HepG2 (cell line): ENCODE results near the gene FBRSL1. TPM values are rescaled to one million over a fixed set of nuclear protein-coding genes. Genes with fewer than 3 reads are reported as not detected.

Experiments used
- ATAC-seq: fragments of 200-7000 bp; cut with Tn5 transposase; 3 replicates; pipeline ENCODE4 v1.9.1; 2020; ENCODE audit warnings: mild to moderate bottlenecking, moderate library complexity
- BruUV-seq: library from RNA; stranded (reverse); fragments of 400-500 nt; replicated peaks from 2 replicates; lab custom pipeline; 2021; lab: Mats Ljungman, UMichigan
- CTCF ChIA-PET: fragments of 300-600 bp; formaldehyde crosslinking; extraction: SDS; loops from one replicate; lab custom pipeline; 2021; ENCODE audit warnings: low total read pairs, inconsistent platforms, low intra/inter-chr PET ratio; lab: Yijun Ruan, JAX
- POLR2A ChIA-PET: fragments of 350-600 bp; sonication (Branson Sonifier 250); formaldehyde crosslinking; loops from one replicate; lab custom pipeline; 2020; ENCODE audit warnings: antibody characterized with exemption, inconsistent platforms; lab: Yijun Ruan, JAX
- DNase-seq: peaks from one replicate; pipeline ENCODE4 v3.0.0-alpha.2; 2015; ENCODE audit warnings: low spot score
- FAIRE-seq: peaks from 3 replicates; lab custom pipeline; 2011; peaks lifted over from hg19 to GRCh38; lab: Jason Lieb, UNC
- H2AFZ ChIP-seq: one replicate; pipeline ENCODE4 v1.6.1; 2011; ENCODE audit warnings: low read length, inconsistent platforms
- H3K27ac ChIP-seq: fragments of 300-600 bp; 3 replicates; pipeline ENCODE4 v1.8.0; 2011; ENCODE audit warnings: mixed run types, mild to moderate bottlenecking, mixed read lengths, low read length, inconsistent platforms; ENCODE audit not compliant: insufficient read depth; ENCODE audit errors: extremely low read length
- H3K27me3 ChIP-seq, 2 experiments: fragments of 200-600 bp in 1 of 2; 2 replicates in 1 of 2; 3 replicates in 1 of 2; pipeline versions ENCODE4 v1.6.0 to v1.8.0; 2011; ENCODE audit warnings: low read length in 2 of 2, mild to moderate bottlenecking in 2 of 2, moderate library complexity in 2 of 2, inconsistent platforms in 1 of 2; ENCODE audit not compliant: insufficient read depth in 2 of 2, control insufficient read depth in 1 of 2
- H3K36me3 ChIP-seq, 2 experiments: fragments of 200-600 bp in 1 of 2; replicated peaks in 1 of 2; 2 replicates in 1 of 2; 3 replicates in 1 of 2; pipeline versions ENCODE4 v1.5.1 to v1.8.0; 2011; ENCODE audit warnings: low read length in 2 of 2, inconsistent platforms in 1 of 2; ENCODE audit not compliant: insufficient read depth in 2 of 2, control insufficient read depth in 1 of 2
- H3K4me1 ChIP-seq: 2 replicates; pipeline ENCODE4 v1.5.1; 2012; ENCODE audit warnings: low read length, inconsistent platforms; ENCODE audit not compliant: insufficient read depth
- H3K4me2 ChIP-seq: 2 replicates; pipeline ENCODE4 v1.6.0; 2011; ENCODE audit warnings: low read depth, low read length, inconsistent platforms
- H3K4me3 ChIP-seq, 3 experiments: fragments of 200-600 bp in 1 of 3; sonication (generic), shearing (Covaris generic) in 1 of 3; replicated peaks in 1 of 3; 2 replicates each; pipeline ENCODE4 v1.5.1; 2011 to 2016; ENCODE audit warnings: low read length in 3 of 3, inconsistent platforms in 2 of 3, low read depth in 2 of 3, mild to moderate bottlenecking in 2 of 3, control low read depth in 1 of 3, mixed read lengths in 1 of 3; ENCODE audit not compliant: insufficient read depth in 1 of 3
- H3K79me2 ChIP-seq: one replicate; pipeline ENCODE4 v1.6.1; 2011; ENCODE audit warnings: low read length, inconsistent platforms; ENCODE audit not compliant: insufficient read depth
- H3K9ac ChIP-seq: 2 replicates; pipeline ENCODE4 v1.6.0; 2011; ENCODE audit warnings: mild to moderate bottlenecking, low read depth, low read length, inconsistent platforms; ENCODE audit not compliant: insufficient read depth
- H3K9me3 ChIP-seq: 2 replicates; pipeline ENCODE4 v1.5.1; 2012; ENCODE audit warnings: mild to moderate bottlenecking, low read length
- H4K20me1 ChIP-seq: 2 replicates; pipeline ENCODE4 v1.6.0; 2011; ENCODE audit warnings: inconsistent platforms, mild to moderate bottlenecking, low read length, moderate library complexity; ENCODE audit not compliant: insufficient read depth
- BCL6 ChIP-seq: IDR thresholded peaks from 2 replicates; pipeline ENCODE4 v1.6.1; 2016; ENCODE audit warnings: missing genetic modification reagents, missing compliant biosample characterization
- MZF1 ChIP-seq: sonication (generic); formaldehyde crosslinking; IDR thresholded peaks from 2 replicates; pipeline ENCODE4 v1.8.1; 2023; ENCODE audit warnings: mild to moderate bottlenecking, missing genetic modification reagents, borderline replicate concordance
- RBM22 ChIP-seq: fragments of 200-400 bp; formaldehyde crosslinking; optimal IDR thresholded peaks from 2 replicates; pipeline ENCODE3; 2017; ENCODE audit warnings: mild to moderate bottlenecking, low read length, moderate library complexity
- REXO4 ChIP-seq: sonication (generic); formaldehyde crosslinking; IDR thresholded peaks from 2 replicates; pipeline ENCODE4 v1.8.0; 2022; ENCODE audit warnings: missing genetic modification reagents, mild to moderate bottlenecking, borderline replicate concordance
- SIX4 ChIP-seq: sonication (generic); formaldehyde crosslinking; IDR thresholded peaks from 2 replicates; pipeline ENCODE4 v1.4.0; 2020; ENCODE audit warnings: missing genetic modification reagents
- SP1 ChIP-seq, 2 experiments: fragments of 450-650 bp in 1 of 2; sonication (generic) in 1 of 2; formaldehyde crosslinking in 1 of 2; IDR thresholded peaks; 2 replicates each; pipeline versions ENCODE4 v1.4.0 to v1.6.1; 2016 to 2020; ENCODE audit warnings: missing genetic modification reagents in 1 of 2
- SRSF4 ChIP-seq: fragments of 200-400 bp; formaldehyde crosslinking; IDR thresholded peaks from one replicate; pipeline ENCODE4 v1.6.1; 2018; ENCODE audit warnings: mild to moderate bottlenecking, low read depth, low read length, moderate library complexity; ENCODE audit not compliant: poor library complexity, severe bottlenecking
- ZNF124 ChIP-seq: sonication (generic); formaldehyde crosslinking; IDR thresholded peaks from 2 replicates; pipeline ENCODE4 v1.4.0; 2020; ENCODE audit warnings: missing genetic modification reagents
- ZNF44 ChIP-seq: sonication (generic); formaldehyde crosslinking; IDR thresholded peaks from 2 replicates; pipeline ENCODE4 v1.5.1; 2020; ENCODE audit warnings: mild to moderate bottlenecking, missing genetic modification reagents
- ZNF552 ChIP-seq: sonication (generic); formaldehyde crosslinking; IDR thresholded peaks from 2 replicates; pipeline ENCODE4 v1.9.0; 2022; ENCODE audit warnings: missing genetic modification reagents, mild to moderate bottlenecking, borderline replicate concordance
- ZNF562 ChIP-seq: sonication (generic); formaldehyde crosslinking; IDR thresholded peaks from 2 replicates; pipeline ENCODE4 v1.8.0; 2022; ENCODE audit warnings: missing genetic modification reagents, borderline replicate concordance
- ZNF607 ChIP-seq: sonication (generic); formaldehyde crosslinking; IDR thresholded peaks from 2 replicates; pipeline ENCODE4 v1.5.1; 2020; ENCODE audit warnings: missing genetic modification reagents, mild to moderate bottlenecking, borderline replicate concordance
- ZNF768 ChIP-seq: sonication (generic); formaldehyde crosslinking; IDR thresholded peaks from 2 replicates; pipeline ENCODE4 v1.4.0; 2020; ENCODE audit warnings: missing genetic modification reagents
- ZSCAN21 ChIP-seq: sonication (generic); formaldehyde crosslinking; IDR thresholded peaks from 2 replicates; pipeline ENCODE4 v1.8.0; 2022; ENCODE audit warnings: mild to moderate bottlenecking, missing genetic modification reagents, moderate library complexity, borderline replicate concordance
- WGBS: methylation state at CpG from one replicate; pipeline ENCODE4 v1.1.6; 2017; ENCODE audit warnings: low lambda C conversion rate; 5-methylcytosine and 5-hydroxymethylcytosine counted together
- in situ Hi-C: cut with HindIII; loops from 2 replicates; pipeline ENCODE4 v1.10.0; 2017; ENCODE audit warnings: low pct_unique_long_range_greater_than_20kb; ENCODE audit not compliant: extremely low pct_ligation_motif_present
- intact Hi-C: fragments of 100-400 bp; cut with micrococcal nuclease; formaldehyde crosslinking; loops from one replicate; pipeline ENCODE4 v1.10.0; 2022; ENCODE audit not compliant: unreplicated experiment
- polyA plus RNA-seq, 8 experiments: library from polyadenylated mRNA; depleted of rRNA in 3 of 8; stranded (reverse) in 7 of 8; unstranded in 1 of 8; fragments of >200 nt; fragmentation: Illumina TruSeq in 4 of 8; extraction: Trizol in 4 of 8; gene quantifications; 2 replicates each; pipeline versions ENCODE4 v1.2.1 to v1.2.3, GENCODE V29; 2011 to 2016; ENCODE audit warnings: low read depth in 4 of 8, missing spikeins in 1 of 8, mixed read lengths in 1 of 8; ENCODE audit not compliant: insufficient read depth in 1 of 8
- total RNA-seq, 5 experiments: library from RNA; depleted of rRNA; stranded (reverse); fragments of >200 nt; fragmentation: Illumina TruSeq; extraction: Trizol; gene quantifications; 2 replicates each; pipeline ENCODE4 v1.2.3, GENCODE V29; 2016; ENCODE audit warnings: low read depth in 1 of 5
- TF ChIP-seq, protein P1 (sequence below): sonication (generic); formaldehyde crosslinking; IDR thresholded peaks from 2 replicates; pipeline ENCODE4 v1.5.0; 2020; ENCODE audit warnings: missing genetic modification reagents
- TF ChIP-seq, protein P2 (sequence below): sonication (generic); formaldehyde crosslinking; IDR thresholded peaks from 2 replicates; pipeline ENCODE4 v1.9.0; 2022; ENCODE audit warnings: missing genetic modification reagents, mild to moderate bottlenecking, borderline replicate concordance

Gene FBRSL1
- total and polyA plus RNA-seq, 2 of the 13 experiments (the other 11 are each of a cell fraction or from before 2014, with no cell fraction given) = 3.6 to 7.9 TPM

GRCh38 chr12:132535019-132535418 lies 45.1 kb downstream of the FBRSL1 start:
- Histone ChIP-seq H3K4me2 (no peak overlapping the region), H4K20me1 (peaks cover 6% of the 10 kb centered on the region; the same call in 1 of the 2 replicates), H3K9me3 (peaks cover 26% of the 10 kb centered on the region), H3K4me3 (no peak overlapping the region), H3K9ac (no peak overlapping the region), H3K4me1 (no peaks in the 10 kb centered on the region), H3K36me3 (peaks cover 0 to 1% of the 10 kb centered on the region in 2 experiments; a peak in 1 of 5 replicates), H3K27me3 (no peaks in the 10 kb centered on the region), H2AFZ (no peak overlapping the region), H3K79me2 (no peaks in the 10 kb centered on the region), H3K27ac (no peak overlapping the region)
- FAIRE-seq (no peak), DNase-seq (no peak), ATAC-seq (no peak)
- intact Hi-C loops (no loop called here), in situ Hi-C loops (no loop called here)
- ChIA-PET POLR2A (no interaction called here), CTCF (no interaction called here)
- 88% methylated on average over 11 of the region's 13 CpGs for WGBS
- TF ChIP-seq SP1 (IDR thresholded peaks at IDR 0.05) (no peak), SP1 (CRISPR knock-in tag; IDR thresholded peaks at IDR 0.05) (no peak), ZNF44 (CRISPR knock-in tag) (no peak), ZNF607 (CRISPR knock-in tag) (no peak), ZNF552 (no peak), ZNF562 (no peak)
- no TSS peak for BruUV-seq

- Histone ChIP-seq H3K36me3 (peaks cover 0 to 1% of the 10 kb centered on the region in 2 experiments; a peak in 1 of 5 replicates), H3K27ac (no peak overlapping the region), H3K4me3 (no peak overlapping the region), H3K27me3 (no peaks in the 10 kb centered on the region), H3K4me1 (no peaks in the 10 kb centered on the region), H3K9ac (no peak overlapping the region), H3K4me2 (no peak overlapping the region), H2AFZ (no peak overlapping the region), H3K9me3 (peaks cover 26% of the 10 kb centered on the region), H3K79me2 (no peaks in the 10 kb centered on the region), H4K20me1 (peaks cover 6% of the 10 kb centered on the region; the same call in 1 of the 2 replicates)
- in situ Hi-C loops (no loop called here), intact Hi-C loops (no loop called here)
- DNase-seq (no peak), FAIRE-seq (peak; percentile 42), ATAC-seq (no peak)
- ChIA-PET CTCF (no interaction called here), POLR2A (no interaction called here)
- WGBS = 95% methylated on average over 16 of the region's 16 CpGs
- BruUV-seq = no TSS peak
- TF ChIP-seq ZNF124 (CRISPR knock-in tag) (no peak), SIX4 (CRISPR knock-in tag) (no peak), ZNF768 (CRISPR knock-in tag) (no peak), SRSF4 (no peak), REXO4 (no peak), RBM22 (peak; percentile 56), MZF1 (no peak), ZSCAN21 (0 out of 2 replicates have a peak, but pooled peaks have one; percentile 31), BCL6 (CRISPR knock-in tag) (no peak)
- TF ChIP-seq, protein P1, sequence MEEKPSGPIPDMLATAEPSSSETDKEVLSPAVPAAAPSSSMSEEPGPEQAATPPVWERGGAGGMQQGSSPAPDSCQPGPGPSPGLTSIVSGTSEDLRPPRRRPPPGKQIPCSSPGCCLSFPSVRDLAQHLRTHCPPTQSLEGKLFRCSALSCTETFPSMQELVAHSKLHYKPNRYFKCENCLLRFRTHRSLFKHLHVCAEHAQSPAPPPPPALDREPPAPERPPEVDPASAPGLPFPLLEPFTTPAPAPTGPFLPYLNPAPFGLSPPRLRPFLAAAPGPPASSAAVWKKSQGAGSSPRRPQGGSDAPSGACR (CRISPR knock-in tag) = no peak
- TF ChIP-seq, protein P2, sequence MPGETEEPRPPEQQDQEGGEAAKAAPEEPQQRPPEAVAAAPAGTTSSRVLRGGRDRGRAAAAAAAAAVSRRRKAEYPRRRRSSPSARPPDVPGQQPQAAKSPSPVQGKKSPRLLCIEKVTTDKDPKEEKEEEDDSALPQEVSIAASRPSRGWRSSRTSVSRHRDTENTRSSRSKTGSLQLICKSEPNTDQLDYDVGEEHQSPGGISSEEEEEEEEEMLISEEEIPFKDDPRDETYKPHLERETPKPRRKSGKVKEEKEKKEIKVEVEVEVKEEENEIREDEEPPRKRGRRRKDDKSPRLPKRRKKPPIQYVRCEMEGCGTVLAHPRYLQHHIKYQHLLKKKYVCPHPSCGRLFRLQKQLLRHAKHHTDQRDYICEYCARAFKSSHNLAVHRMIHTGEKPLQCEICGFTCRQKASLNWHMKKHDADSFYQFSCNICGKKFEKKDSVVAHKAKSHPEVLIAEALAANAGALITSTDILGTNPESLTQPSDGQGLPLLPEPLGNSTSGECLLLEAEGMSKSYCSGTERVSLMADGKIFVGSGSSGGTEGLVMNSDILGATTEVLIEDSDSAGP (CRISPR knock-in tag) = peak; percentile 31; the same call in 1 of the 2 replicates
Measured at GRCh38 chr12:132536102-132536876, 46.3 kb downstream of the FBRSL1 start.
